Lower leg skin (tissue), 3 donors: ENCODE measurements around the gene TOR4A.
"Not testable (repeated sequence)": the region's sequence is repeated elsewhere in the genome, so short reads cannot be mapped to it uniquely, and the experiment has no call there.

Experiments used
- CTCF ChIP-seq, 3 donors: fragments of 450-650 bp; IDR thresholded peaks; one replicate each; pipeline ENCODE4 v1.5.1; 2016; ENCODE audit warnings: antibody characterized with exemption in 3 of 3, mild to moderate bottlenecking in 3 of 3, moderate library complexity in 2 of 3
- POLR2A ChIP-seq, 2 donors: fragments of 450-650 bp; IDR thresholded peaks; one replicate each; pipeline ENCODE4 v1.6.1; 2016 to 2017; ENCODE audit warnings: antibody characterized with exemption in 2 of 2, mild to moderate bottlenecking in 1 of 2, moderate library complexity in 1 of 2

- TF ChIP-seq POLR2A, CTCF (IDR thresholded peaks at IDR 0.05): not testable (repeated sequence)
These were observed 52.1 kb downstream of the TOR4A start for GRCh38 chr9:137329590-137329989.
